Measurements from ENCODE around the gene FN3KRP. TPM values are rescaled to one million over a fixed set of nuclear protein-coding genes. Genes with fewer than 3 reads are reported as not detected.

Gene FN3KRP
- total and polyA plus RNA-seq, 2 of the 13 experiments (the other 11 are each of a cell fraction or from before 2014, with no cell fraction given), result 22.4 to 28.2 TPM

GRCh38 chr17:82751171-82751570, 34.7 kb downstream of the FN3KRP start:
- Histone ChIP-seq H3K4me3 (replicated peaks in 1 of 3; ENCODE audit: insufficient read depth in 1 of 3, low read depth in 2 of 3, low read length in 3 of 3) (no peak overlapping the region), H3K79me2 (ENCODE audit: insufficient read depth, low read length) (peaks cover 14% of the 10 kb centered on the region), H2AFZ (ENCODE audit: low read length) (no peak overlapping the region), H3K27me3 (ENCODE audit: control insufficient read depth in 1 of 2, insufficient read depth in 2 of 2, low read length in 2 of 2) (no peaks in the 10 kb centered on the region; a peak in 1 of 5 replicates), H4K20me1 (ENCODE audit: insufficient read depth, low read length) (no peaks in the 10 kb centered on the region), H3K4me2 (ENCODE audit: low read depth, low read length) (no peak overlapping the region), H3K9me3 (ENCODE audit: low read length) (no peaks in the 10 kb centered on the region), H3K27ac (ENCODE audit: extremely low read length, insufficient read depth, low read length) (no peak overlapping the region), H3K9ac (ENCODE audit: insufficient read depth, low read depth, low read length) (no peak overlapping the region), H3K36me3 (replicated peaks in 1 of 2; ENCODE audit: control insufficient read depth in 1 of 2, insufficient read depth in 2 of 2, low read length in 2 of 2) (peaks cover 1 to 2% of the 10 kb centered on the region in 2 experiments; a peak in 4 of 5 replicates), H3K4me1 (ENCODE audit: insufficient read depth, low read length) (peaks cover 22% of the 10 kb centered on the region)
- intact Hi-C loops (cut with micrococcal nuclease; ENCODE audit: unreplicated experiment) (loop anchor here (5.0 kb wide), 1 partner anchor 34 kb away; the partner anchor contains the start of gene FN3KRP), in situ Hi-C loops (cut with HindIII; ENCODE audit: extremely low pct_ligation_motif_present, low pct_unique_long_range_greater_than_20kb) (loop anchor here (5.0 kb wide), 1 partner anchor 34 kb away; the partner anchor contains the start of gene FN3KRP)
- 92% methylated on average over 55 of the region's 56 CpGs for WGBS (ENCODE audit: low lambda C conversion rate)
- POLR2A ChIA-PET, result no interaction called here
- TF ChIP-seq HOXA3 (CRISPR knock-in tag; IDR thresholded peaks at IDR 0.05) (peak; percentile 57), ZNF446 (CRISPR knock-in tag; IDR thresholded peaks at IDR 0.05) (no peak), POLR2AphosphoS2 (IDR thresholded peaks at IDR 0.05; ENCODE audit: low read depth, low read length) (no peak)
- TF ChIP-seq, protein P1, sequence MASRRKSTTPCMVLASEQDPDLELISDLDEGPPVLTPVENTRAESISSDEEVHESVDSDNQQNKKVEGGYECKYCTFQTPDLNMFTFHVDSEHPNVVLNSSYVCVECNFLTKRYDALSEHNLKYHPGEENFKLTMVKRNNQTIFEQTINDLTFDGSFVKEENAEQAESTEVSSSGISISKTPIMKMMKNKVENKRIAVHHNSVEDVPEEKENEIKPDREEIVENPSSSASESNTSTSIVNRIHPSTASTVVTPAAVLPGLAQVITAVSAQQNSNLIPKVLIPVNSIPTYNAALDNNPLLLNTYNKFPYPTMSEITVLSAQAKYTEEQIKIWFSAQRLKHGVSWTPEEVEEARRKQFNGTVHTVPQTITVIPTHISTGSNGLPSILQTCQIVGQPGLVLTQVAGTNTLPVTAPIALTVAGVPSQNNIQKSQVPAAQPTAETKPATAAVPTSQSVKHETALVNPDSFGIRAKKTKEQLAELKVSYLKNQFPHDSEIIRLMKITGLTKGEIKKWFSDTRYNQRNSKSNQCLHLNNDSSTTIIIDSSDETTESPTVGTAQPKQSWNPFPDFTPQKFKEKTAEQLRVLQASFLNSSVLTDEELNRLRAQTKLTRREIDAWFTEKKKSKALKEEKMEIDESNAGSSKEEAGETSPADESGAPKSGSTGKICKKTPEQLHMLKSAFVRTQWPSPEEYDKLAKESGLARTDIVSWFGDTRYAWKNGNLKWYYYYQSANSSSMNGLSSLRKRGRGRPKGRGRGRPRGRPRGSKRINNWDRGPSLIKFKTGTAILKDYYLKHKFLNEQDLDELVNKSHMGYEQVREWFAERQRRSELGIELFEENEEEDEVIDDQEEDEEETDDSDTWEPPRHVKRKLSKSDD (CRISPR knock-in tag; IDR thresholded peaks at IDR 0.05; ENCODE audit: low read depth), result peak; percentile 18; the same call in 1 of the 2 replicates
- TF ChIP-seq, protein P2, sequence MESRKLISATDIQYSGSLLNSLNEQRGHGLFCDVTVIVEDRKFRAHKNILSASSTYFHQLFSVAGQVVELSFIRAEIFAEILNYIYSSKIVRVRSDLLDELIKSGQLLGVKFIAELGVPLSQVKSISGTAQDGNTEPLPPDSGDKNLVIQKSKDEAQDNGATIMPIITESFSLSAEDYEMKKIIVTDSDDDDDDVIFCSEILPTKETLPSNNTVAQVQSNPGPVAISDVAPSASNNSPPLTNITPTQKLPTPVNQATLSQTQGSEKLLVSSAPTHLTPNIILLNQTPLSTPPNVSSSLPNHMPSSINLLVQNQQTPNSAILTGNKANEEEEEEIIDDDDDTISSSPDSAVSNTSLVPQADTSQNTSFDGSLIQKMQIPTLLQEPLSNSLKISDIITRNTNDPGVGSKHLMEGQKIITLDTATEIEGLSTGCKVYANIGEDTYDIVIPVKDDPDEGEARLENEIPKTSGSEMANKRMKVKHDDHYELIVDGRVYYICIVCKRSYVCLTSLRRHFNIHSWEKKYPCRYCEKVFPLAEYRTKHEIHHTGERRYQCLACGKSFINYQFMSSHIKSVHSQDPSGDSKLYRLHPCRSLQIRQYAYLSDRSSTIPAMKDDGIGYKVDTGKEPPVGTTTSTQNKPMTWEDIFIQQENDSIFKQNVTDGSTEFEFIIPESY (CRISPR knock-in tag; IDR thresholded peaks at IDR 0.05), result peak; percentile 88
- TF ChIP-seq, protein P3, sequence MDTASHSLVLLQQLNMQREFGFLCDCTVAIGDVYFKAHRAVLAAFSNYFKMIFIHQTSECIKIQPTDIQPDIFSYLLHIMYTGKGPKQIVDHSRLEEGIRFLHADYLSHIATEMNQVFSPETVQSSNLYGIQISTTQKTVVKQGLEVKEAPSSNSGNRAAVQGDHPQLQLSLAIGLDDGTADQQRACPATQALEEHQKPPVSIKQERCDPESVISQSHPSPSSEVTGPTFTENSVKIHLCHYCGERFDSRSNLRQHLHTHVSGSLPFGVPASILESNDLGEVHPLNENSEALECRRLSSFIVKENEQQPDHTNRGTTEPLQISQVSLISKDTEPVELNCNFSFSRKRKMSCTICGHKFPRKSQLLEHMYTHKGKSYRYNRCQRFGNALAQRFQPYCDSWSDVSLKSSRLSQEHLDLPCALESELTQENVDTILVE (CRISPR knock-in tag; IDR thresholded peaks at IDR 0.05), result no peak
- BruUV-seq (replicated peaks), result no TSS peak
- no peak for FAIRE-seq
- no peak for DNase-seq (ENCODE audit: low spot score)
- no peak for ATAC-seq
- CTCF ChIA-PET (ENCODE audit: low intra/inter-chr PET ratio, low total read pairs), result no interaction called here
